Middle frontal gyrus (tissue), 1 donor: ENCODE results near the gene MYL10.
"Not testable (repeated sequence)": the region's sequence is repeated elsewhere in the genome, so short reads cannot be mapped to it uniquely, and the experiment has no call there.

Source experiments
- DNase-seq: peaks from one replicate; pipeline ENCODE4 v3.0.0-alpha.2; 2015; ENCODE audit warnings: low spot score; ENCODE audit errors: extremely low spot score

MYL10 gene

DNA sequence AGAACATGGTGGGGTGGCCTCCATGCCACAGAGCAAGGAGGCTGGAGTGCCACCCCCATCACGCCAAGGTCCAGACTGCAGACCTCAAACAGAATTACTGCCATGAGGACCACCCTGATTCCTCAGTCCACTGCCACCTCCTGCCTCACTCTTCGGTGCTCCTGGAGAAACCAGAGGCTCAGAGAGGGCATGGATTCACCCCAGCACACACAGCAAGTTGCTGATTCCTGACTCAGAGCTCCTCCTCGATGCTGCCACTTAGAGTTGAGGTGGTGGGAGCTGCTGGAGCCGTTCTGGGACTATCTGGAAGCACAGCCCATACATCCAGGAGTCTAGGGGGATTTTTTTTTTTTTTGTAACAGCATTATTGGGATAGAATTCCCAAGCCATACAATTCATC is 22.0 kb upstream of the MYL10 start:
- DNase-seq, result no peak

- DNase-seq, result no peak
These were observed 21.5 kb upstream of the MYL10 start for GRCh38 chr7:101650579-101651081.

GRCh38 chr7:101647876-101648275 is 18.8 kb upstream of the MYL10 start:
- not testable (repeated sequence) for DNase-seq

DNA sequence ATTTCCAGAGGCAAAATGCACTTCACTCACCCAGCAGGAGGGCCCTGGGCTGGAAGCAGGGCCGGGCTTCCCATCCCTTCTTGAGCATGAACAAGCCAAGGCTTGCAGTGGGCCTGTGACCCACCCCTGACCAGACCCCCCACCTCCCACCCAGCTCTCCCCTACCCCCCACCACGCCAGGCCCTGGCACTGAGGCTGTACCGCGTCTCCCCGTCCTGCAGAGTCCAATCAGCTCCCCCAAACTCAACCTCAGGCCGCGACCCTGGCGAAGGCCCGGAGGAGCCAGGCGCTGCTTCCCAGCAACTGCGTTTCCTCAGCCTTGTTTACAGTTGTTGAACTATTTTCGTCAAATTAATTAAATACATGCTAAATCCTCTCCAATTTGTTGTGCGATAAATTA is 16.9 kb upstream of the MYL10 start:
- no peak for DNase-seq

DNA sequence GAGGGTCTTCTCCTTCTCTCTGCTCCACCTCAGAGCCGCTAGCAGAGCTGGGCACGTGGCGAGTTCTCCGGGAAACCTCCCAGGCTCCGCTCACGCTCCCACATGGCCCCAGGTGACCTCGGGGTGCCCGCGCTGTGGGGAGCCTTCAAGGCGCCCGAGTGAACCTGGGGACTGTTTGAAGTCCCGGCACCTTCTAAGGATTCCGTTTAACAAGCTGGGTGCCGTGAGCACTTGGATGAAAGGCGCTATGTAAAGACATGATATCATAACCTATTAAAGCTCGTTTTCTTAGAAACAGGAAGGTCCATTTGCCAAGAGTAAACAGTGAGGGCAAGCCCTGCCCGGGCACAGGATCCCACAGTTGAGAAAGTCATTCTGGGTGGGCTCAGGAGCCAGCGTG is 15.8 kb upstream of the MYL10 start:
- no peak for DNase-seq

- DNase-seq, result not testable (repeated sequence)
These were observed 10.0 kb upstream of the MYL10 start for GRCh38 chr7:101639127-101639526.

DNA sequence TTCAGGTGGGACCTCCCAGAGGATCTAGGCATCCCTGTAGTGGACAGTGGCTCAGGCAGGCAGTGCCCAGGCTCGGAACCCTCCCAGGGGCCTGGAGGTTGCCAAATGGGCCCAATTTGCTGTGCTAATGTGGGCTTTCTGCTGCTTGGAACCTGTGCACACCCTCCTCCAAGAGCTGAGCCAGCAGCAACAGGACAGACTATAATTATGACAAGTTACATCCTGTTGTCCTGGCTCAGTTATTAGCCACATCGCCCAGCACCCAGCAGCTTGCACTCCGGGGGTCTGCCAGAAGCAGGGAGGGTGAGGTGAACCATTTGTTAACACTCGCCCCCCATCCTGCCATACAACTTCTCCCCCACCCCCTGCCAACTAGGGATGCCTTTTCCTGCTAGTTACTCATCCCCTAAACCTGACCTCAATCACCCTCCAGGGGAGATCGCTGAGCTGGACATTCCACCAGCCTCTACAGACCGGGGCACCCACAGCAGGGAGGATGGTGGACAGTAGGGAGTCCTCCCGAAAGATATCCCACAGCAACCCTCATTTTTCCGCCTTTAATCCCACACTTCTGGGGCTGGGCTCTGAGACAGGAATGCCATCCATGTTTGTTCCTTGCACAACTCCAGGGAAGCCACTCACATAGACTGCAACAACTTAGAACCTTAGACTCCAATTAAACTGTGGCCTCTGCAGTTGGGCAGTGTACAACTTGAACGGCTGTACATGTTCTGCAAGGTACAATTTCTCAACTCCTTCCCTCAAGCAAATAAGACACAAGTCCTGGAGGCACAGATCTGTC is 7.9 kb upstream of the MYL10 start:
- DNase-seq, result no peak

DNA sequence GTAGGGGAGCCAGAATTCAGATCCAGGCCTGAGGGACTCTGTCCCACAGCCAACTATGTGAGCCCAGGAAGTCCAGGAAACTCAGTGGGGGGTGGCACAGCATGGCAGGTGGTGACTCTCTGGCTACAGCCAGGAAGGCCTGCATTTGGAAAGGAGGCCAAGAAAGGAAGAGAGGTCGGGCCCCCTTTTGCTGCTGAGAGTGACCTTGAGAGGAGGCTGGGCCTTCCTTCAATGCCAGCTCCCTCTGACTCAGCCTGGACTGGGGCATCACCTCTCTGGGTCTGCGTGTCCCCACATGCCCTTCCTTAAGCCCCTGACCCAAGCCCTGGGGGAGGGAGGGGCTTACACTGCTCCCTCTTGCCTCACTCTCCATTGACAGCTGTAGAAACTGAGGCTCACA is 6.4 kb upstream of the MYL10 start:
- no peak for DNase-seq

DNA sequence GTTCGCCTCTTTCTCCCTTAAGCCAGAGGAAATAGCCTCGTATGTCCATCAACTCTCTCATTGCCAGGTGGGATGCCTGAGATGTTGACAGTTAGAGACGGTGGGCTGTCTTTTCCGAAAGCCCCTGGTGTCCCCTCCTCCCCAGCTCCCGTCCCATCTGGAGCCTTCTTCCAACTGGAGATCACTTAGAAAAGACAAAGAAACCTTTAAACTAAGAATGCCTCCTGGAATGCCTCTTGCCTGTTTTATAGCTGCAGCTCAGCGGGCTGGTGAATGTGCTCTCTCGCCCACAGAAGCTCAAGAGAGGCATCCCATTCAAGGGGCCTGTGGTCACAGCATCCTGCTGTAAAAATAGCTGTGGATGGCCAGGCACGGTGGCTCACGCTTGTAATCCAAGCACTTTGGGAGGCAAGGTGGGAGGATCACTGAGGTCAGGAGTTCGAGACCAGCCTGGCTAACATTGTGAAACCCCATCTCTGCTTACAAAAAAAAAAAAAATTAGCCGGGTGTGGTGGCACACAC is 5.2 kb upstream of the MYL10 start:
- DNase-seq, result no peak

- no peak for DNase-seq
These were observed 4.4 kb upstream of the MYL10 start for GRCh38 chr7:101633511-101633910.

GRCh38 chr7:101632641-101633040 is 3.5 kb upstream of the MYL10 start:
- DNase-seq, result no peak

- no peak for DNase-seq
These were observed 2.2 kb upstream of the MYL10 start for GRCh38 chr7:101631224-101631714.

GRCh38 chr7:101630591-101630990 is 1.5 kb upstream of the MYL10 start:
- no peak for DNase-seq

DNA sequence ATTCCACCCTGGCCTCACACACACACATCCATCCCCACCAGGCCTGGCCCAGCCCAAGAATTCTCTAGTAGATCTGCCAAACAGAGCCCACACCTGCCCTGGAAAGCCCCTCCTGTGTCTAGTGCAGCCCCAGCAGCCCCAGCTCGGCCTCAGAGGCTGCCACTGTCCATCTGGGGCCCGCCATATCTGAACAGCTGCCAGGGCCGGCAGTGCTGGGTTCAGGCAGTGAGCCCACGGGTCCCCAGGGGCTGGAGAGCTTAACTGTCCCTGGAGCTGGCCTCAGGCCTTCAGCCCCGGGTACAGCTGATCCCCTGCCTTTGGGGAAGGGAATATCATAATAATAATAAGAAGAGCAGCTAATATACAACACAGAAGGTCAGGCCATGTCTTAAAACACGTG is 574 bp downstream of the MYL10 start:
- no peak for DNase-seq

GRCh38 chr7:101626758-101627157 is 2.3 kb downstream of the MYL10 start:
- DNase-seq, result no peak

- no peak for DNase-seq
These were observed 2.9 kb downstream of the MYL10 start for GRCh38 chr7:101626069-101626671.

- no peak for DNase-seq
These were observed 3.9 kb downstream of the MYL10 start for GRCh38 chr7:101625031-101625791.

- DNase-seq, result no peak
These were observed 4.7 kb downstream of the MYL10 start for GRCh38 chr7:101624246-101625001.

DNA sequence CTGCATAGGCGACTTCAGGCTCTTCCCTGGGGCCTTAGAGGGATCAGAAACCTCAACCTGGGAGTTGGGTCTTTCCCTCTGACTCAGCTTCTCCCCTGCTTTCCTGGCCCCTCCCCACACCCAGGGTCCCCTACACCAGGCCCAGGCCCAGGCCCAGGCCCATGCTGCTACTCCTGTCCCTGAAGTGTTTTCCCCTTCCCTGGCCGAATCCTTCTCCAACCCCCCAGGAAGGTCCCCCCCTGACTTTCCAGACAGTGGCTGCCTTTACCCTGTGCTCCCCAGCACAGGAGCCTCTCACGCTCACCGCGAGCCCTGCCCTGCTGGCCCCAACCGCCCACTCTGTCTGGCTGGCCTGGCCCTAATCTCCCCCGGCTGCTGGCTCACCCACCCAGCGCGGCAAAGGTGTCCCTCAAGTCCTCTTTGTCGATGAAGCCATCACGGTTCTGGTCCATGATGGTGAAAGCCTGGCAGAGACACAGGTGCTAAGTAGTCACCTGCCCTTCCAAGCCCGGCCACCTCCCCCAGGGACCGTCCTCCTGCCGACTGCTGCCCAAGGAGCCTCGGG is 6.4 kb downstream of the MYL10 start:
- no peak for DNase-seq

DNA sequence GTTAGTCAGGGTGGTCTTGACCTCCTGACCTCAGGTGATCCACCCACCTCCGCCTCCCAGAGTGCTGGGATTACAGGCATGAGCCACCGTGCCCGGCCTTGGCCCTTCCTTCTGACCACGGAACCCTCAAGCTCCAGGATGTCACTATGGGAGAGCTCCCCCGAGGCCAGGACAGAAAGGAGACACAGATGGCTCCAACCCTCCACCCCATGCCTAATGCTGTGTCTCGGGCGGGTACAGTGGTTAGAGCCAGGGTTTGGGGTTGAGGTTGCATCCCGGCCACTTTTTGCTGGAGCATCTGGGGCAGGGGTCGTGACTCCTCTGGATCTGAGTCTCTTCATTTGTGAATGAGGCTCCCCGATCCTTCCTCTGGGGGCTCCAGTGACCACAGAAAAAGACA is 8.1 kb downstream of the MYL10 start:
- DNase-seq, result no peak

DNA sequence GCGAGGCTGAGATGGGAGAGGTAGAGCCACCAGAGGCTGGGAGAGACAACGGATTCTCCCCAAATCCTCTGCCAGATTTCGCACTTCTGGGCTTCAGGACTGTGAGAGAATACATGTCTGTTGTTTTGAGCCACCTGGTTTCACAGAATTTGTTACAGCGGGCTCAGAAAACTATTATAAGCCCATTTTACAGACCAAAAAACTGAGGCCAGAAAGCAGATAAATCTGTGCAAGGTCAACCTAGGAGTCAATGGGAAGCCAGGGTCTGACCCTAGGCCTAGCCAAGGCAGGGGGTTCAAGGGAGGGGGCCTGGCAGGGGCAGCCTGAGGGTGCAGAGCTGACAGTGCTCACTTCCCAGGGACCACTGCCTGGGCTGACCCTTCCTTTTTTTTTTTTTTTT is 8.7 kb downstream of the MYL10 start:
- no peak for DNase-seq
